DMS114 treated with DMSO at 0.1 percent for 48 hours (cell line): Measurements from ENCODE around the gene EHD2.
"Not testable (repeated sequence)": the region's sequence is repeated elsewhere in the genome, so short reads cannot be mapped to it uniquely, and the experiment has no call there.

Experiments
- DNase-seq: peaks from one replicate; lab custom pipeline; 2025; ENCODE audit not compliant: unreplicated experiment; lab: John Stamatoyannopoulos, UW

The EHD2 gene

GRCh38 chr19:47711652-47712242 lies 1.5 kb upstream of the EHD2 start:
- no peak for DNase-seq

DNA sequence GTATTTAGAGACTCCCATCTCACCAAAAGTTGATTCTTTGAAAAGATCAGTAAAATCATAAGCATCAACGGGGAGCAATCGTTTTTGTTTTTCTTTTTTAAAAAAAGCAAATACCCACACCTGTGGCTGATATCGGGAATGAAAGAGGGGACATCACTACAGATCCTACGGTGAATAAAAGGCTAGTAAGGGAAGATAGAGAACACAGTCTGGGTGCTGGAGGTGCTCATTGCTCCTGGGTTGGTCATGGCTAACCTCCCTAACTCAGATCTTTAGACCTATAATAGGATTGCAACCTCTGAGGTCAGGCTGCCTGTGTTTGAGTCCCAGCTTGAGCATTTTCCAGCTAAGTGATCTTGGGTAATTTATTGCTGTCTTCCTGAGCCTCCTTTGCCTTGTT lies 1.1 kb downstream of the EHD2 start:
- no peak for DNase-seq

DNA sequence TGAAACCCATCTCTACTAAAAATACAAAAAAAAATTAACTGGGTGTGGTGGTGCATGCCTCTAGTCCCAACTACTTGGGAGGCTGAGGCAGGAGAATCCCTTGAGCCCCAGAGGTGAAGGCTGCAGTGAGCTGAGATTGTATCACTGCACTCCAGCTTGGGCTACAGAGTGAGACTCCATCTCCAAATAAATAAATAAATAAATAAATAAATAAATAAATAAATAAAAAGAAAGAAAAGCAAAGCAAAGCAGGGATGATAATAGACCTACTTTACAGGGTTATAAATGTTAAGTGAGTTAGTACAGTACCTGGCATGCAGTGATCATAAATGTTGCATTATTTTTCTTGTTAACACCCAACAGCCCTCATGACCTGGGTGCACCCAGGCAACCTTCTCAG lies 1.6 kb downstream of the EHD2 start:
- not testable (repeated sequence) for DNase-seq

- no peak for DNase-seq
These were observed 3.2 kb downstream of the EHD2 start for GRCh38 chr19:47716270-47716937.

- DNase-seq: not testable (repeated sequence)
These were observed 5.3 kb downstream of the EHD2 start for GRCh38 chr19:47718415-47719046.

DNA sequence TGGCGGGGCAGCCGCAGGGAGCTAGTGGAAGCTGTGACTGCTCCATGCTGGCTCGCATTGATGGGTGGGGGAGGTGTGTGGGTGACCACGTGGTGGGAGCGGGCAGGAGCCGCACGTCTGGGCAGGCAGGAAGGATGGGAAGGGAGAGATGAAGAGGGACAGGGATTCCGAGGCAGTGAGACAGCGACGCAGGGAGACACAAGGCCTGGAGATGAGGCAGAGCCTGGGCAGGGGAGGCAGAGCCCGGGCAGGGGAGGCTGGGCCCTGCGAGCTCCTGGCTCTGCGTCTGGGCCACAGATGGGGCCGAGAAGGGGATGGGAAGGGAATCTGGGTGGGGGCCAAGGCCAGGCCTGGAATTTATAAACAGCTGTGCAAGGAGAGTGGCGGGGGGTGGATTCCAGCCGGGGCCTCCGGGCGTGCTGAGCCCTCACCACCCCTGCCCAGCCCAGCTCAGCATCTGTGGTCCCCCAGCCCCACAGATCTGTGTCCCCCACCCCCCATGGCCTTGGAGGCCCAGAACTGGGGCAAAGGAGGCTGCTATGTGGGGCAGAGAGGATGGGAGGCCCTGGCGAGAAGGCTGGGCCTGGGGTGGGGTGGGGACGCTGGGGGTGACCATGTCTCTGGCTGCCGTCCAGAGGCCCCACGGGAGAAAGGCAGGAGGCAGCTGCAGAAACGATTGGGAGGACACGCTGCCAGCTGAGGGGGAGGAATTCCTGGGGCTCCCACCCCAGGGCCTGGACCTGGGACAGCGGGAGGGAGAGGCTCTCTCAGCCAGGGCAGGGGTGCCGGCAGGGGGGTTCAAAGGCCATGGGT lies 6.0 kb downstream of the EHD2 start:
- DNase-seq: no peak

DNA sequence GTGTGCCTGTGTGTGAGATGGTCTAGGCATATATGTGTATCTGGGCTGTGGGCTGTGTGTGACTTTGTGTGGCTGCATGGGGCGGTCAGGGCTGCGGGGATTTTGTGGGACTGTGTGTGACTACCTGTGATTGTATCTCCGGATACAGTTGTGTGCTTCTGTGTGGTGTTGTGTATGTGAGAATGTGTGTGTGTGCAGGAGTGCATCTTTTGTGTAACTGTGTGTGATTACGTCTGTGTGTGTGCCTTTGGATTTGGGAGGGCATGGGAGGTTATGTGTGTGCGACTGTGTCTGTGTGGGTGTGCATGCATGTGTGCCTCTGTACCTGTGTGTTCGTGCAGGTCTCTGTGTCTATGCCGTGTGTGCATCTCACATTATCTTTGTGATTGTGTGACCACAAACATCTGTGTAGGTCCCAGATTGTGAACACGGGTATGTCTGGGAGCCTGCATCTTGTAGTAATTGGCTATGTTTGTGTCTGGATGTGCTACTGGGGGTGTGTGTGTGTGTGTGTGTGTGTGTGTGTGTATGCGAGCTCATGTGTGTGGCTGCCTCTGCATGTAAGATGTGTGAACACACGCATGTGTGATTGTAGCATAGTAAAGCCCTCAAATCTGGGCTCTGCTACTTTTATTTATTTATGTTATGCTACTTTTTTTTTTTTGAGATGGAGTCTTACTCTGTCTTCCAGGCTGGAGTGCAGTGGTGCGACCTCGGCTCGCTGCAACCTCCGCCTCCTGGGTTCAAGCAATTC lies 7.6 kb downstream of the EHD2 start:
- no peak for DNase-seq

DNA sequence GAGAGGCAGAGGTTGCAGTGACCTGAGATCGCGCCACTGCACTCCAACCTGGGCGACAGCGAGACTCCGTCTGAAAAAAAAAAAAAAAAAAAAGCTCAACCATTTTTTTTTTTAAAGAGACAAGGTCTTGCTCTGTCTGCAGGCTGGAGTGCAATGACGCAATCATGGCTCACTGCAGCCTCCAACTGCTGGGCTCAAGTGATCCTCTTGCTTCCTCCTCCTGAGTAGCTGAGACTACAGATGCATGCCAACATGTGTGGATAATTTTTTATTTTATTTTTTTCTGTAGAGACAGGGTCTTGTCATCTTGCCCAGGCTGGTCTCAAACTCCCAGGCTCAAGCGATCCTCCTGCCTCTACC lies 10.3 kb downstream of the EHD2 start:
- DNase-seq: no peak

GRCh38 chr19:47725759-47726401 lies 12.7 kb downstream of the EHD2 start:
- DNase-seq: no peak

DNA sequence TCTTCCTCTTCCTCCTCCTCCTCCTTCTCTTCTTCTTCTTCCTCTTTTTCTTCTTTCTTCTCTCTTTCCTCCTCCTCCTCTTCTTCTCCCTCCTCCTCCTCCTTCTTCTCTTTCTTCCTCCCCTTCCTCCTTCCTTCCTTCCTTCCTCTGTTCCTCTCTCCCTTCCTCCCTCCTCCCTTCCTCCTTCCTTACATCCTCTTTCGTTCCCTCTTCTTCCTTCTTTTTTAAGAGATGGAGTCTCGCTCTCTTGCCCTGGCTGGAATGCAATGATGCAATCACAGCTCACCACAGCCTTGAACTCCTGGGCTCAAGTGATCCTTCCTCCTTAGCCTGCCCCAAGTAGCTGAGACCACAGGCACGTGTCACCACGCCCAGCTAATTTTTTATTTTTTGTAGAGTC lies 13.2 kb downstream of the EHD2 start:
- DNase-seq: no peak

GRCh38 chr19:47728295-47728694 lies 15.1 kb downstream of the EHD2 start:
- DNase-seq: not testable (repeated sequence)

GRCh38 chr19:47729468-47729798 lies 16.2 kb downstream of the EHD2 start:
- no peak for DNase-seq

GRCh38 chr19:47729799-47730520 lies 16.7 kb downstream of the EHD2 start:
- no peak for DNase-seq

- DNase-seq: no peak
These were observed 17.3 kb downstream of the EHD2 start for GRCh38 chr19:47730521-47730889.

DNA sequence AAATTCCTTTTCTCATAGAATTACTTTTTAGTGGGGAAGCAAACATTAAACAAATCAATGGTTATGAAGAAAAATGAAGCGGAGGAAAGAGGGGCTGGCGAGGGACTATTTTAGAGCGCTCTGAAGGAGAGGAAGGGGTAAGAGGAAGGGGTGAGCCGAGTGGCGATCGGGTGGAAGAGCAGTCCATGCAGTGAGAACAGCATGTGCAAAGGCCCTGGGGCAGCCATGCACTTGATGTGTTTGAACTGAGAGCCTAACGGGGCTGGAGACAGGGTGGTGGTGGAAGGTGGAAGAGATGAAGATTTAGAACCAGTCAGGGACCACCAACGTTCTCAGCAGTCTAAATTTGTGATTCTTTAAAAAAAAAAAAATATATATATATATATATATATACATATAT lies 17.7 kb downstream of the EHD2 start:
- DNase-seq: no peak

GRCh38 chr19:47735131-47735530 lies 21.9 kb downstream of the EHD2 start:
- no peak for DNase-seq

DNA sequence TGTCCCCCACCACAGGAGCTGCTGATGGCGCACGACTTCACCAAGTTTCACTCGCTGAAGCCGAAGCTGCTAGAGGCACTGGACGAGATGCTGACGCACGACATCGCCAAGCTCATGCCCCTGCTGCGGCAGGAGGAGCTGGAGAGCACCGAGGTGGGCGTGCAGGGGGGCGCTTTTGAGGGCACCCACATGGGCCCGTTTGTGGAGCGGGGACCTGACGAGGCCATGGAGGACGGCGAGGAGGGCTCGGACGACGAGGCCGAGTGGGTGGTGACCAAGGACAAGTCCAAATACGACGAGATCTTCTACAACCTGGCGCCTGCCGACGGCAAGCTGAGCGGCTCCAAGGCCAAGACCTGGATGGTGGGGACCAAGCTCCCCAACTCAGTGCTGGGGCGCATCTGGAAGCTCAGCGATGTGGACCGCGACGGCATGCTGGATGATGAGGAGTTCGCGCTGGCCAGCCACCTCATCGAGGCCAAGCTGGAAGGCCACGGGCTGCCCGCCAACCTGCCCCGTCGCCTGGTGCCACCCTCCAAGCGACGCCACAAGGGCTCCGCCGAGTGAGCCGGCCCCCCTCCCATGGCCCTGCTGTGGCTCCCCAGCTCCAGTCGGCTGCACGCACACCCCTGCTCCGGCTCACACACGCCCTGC lies 27.8 kb downstream of the EHD2 start:
- no peak for DNase-seq

- DNase-seq: no peak
These were observed 28.4 kb downstream of the EHD2 start for GRCh38 chr19:47741544-47742140.

GRCh38 chr19:47742634-47743033 lies 29.4 kb downstream of the EHD2 start:
- no peak for DNase-seq
